Pancreas (tissue), 10 donors: ENCODE results near the gene MS4A7. TPM values are rescaled to one million over a fixed set of nuclear protein-coding genes. Genes with fewer than 3 reads are reported as not detected.
A peak's percentile ranks its signal among the peaks of the same experiment; 100 is the strongest.

ENCODE experiments used
- ATAC-seq, 4 donors: fragments of 200-7000 bp; cut with Tn5 transposase; one replicate each; pipeline versions ENCODE4 v1.8.0 to v1.9.1; 2020; ENCODE audit warnings: mild to moderate bottlenecking in 4 of 4, moderate library complexity in 4 of 4
- DNase-seq, 6 donors: peaks; one replicate each; pipeline ENCODE4 v3.0.0-alpha.2; 2020
- FAIRE-seq: peaks from 2 replicates; lab custom pipeline; 2012; peaks lifted over from hg19 to GRCh38; lab: Jason Lieb, UNC
- H3K27ac ChIP-seq, 4 donors: fragments of 200-600 bp; sonication (generic); 1 replicate in 3 of 4; 2 replicates in 1 of 4; pipeline versions ENCODE4 v1.5.0 to v1.8.0; 2020
- H3K27me3 ChIP-seq, 4 donors: fragments of 200-600 bp; one replicate each; pipeline ENCODE4 v1.8.0; 2021
- H3K36me3 ChIP-seq, 3 donors: fragments of 200-600 bp; sonication (generic) in 1 of 3; one replicate each; pipeline versions ENCODE4 v1.5.0 to v1.8.0; 2020 to 2021
- H3K4me1 ChIP-seq, 3 donors: fragments of 200-600 bp; one replicate each; pipeline ENCODE4 v1.8.0; 2021
- H3K4me3 ChIP-seq, 4 donors: fragments of 200-600 bp; sonication (generic) in 2 of 4; one replicate each; pipeline versions ENCODE4 v1.5.0 to v1.8.0; 2020 to 2021
- H3K9me3 ChIP-seq, 4 donors: fragments of 200-600 bp; one replicate each; pipeline ENCODE4 v1.8.0; 2021
- WGBS, 2 donors: extraction: QIAGEN DNeasy Blood & Tissue Kit; methylation state at CpG; one replicate each; pipeline ENCODE4 v1.1.7; 2013; 5-methylcytosine and 5-hydroxymethylcytosine counted together
- intact Hi-C, 3 donors: fragments of 100-400 bp; cut with DNase I; formaldehyde crosslinking; loops; one replicate each; pipeline versions ENCODE4 v1.11.1 to v1.14.2; 2022
- polyA plus RNA-seq, 2 donors: library from polyadenylated mRNA; stranded (reverse); fragments of 200-250 nt; gene quantifications; one replicate each; pipeline ENCODE4 v1.2.3, GENCODE V29; 2013
- total RNA-seq, 6 donors: library from RNA; stranded (reverse); fragmentation: NEBNext Ultra II Directional in 4 of 6; extraction: Animal tissue kit (Norgen Biotek cat#: 25700) in 4 of 6; gene quantifications; one replicate each; pipeline versions ENCODE4 v1.2.1 to v1.2.4, GENCODE V29; 2021 to 2023
- TF ChIP-seq, protein P1 (sequence below), 4 donors: fragments of 200-600 bp; sonication (generic) in 3 of 4; IDR thresholded peaks; one replicate each; pipeline versions ENCODE4 v1.5.0 to v1.8.0; 2021; ENCODE audit warnings: antibody characterized with exemption in 4 of 4
- donor health status: healthy with polysubstance abuse.
- donor health status: DM: no; HTN: no; CAD: no; lungs with moderate emphysema.
- donor health status: DM: no; HTN: no; CAD: no.
- donor health status: control.
- donor health status: control.
- donor health status: Bipolar disorder and iron deficiency.
- donor health status: DM: yes; HTN: yes; CAD: no.
- donor health status: DM: no; HTN: no; CAD: no.
- donor health status: DM: no; HTN: no; CAD: no.
- donor health status: DM: yes; HTN: yes; CAD: no.

The MS4A7 gene, protein sequence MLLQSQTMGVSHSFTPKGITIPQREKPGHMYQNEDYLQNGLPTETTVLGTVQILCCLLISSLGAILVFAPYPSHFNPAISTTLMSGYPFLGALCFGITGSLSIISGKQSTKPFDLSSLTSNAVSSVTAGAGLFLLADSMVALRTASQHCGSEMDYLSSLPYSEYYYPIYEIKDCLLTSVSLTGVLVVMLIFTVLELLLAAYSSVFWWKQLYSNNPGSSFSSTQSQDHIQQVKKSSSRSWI
- total RNA-seq (10 to 100 TPM in 3 of 6 donors, 1 to 10 TPM in 3; 1.4 to 26.2 (median 7.3) TPM), polyA plus RNA-seq (1 to 10 TPM; 1.9 to 2.2 TPM)

DNA sequence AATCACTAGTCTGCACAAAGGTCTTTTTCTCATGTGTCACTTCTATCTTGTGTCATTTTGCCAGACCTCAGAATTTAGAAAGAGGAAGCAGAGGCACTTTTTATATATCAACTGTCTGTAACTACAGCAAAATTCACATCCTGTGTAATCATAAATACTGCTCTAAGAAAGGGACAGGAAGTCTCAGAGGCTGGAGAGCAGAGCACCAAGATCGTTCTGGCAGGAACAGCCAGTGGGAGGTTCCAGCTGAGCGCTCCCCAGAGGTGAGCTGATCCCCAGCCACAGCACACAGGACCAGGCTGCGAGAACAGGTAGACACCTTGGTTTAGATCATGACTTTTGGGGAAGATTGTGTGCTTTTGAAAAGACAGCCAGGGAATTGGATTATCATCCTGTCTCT lies at the start of gene MS4A7:
Gene MS4A7 (plus strand): TSS at position 179 of the 400 bp plus-strand sequence. CDS start 4,610 bp downstream, outside the sequence.
- WGBS, 2 donors, result 63 to 67% methylated on average over 3 of the region's 3 CpGs
- Histone ChIP-seq H3K27me3 (no peaks in the 10 kb centered on the region), H3K4me3 (no peak within 1 kb of the TSS), H3K4me1 (no peaks in the 10 kb centered on the region), H3K9me3 (no peaks in the 10 kb centered on the region), H3K27ac (peak within 1 kb of the TSS in 2 of 4 donors; percentile 22 to 64), H3K36me3 (no peaks in the 10 kb centered on the region)
- FAIRE-seq (no peak), ATAC-seq (peak in 3 of 4 donors; percentile 24 to 80 (median 79)), DNase-seq (peak in 1 of 6 donors; percentile 41)
- TF ChIP-seq, protein P1, sequence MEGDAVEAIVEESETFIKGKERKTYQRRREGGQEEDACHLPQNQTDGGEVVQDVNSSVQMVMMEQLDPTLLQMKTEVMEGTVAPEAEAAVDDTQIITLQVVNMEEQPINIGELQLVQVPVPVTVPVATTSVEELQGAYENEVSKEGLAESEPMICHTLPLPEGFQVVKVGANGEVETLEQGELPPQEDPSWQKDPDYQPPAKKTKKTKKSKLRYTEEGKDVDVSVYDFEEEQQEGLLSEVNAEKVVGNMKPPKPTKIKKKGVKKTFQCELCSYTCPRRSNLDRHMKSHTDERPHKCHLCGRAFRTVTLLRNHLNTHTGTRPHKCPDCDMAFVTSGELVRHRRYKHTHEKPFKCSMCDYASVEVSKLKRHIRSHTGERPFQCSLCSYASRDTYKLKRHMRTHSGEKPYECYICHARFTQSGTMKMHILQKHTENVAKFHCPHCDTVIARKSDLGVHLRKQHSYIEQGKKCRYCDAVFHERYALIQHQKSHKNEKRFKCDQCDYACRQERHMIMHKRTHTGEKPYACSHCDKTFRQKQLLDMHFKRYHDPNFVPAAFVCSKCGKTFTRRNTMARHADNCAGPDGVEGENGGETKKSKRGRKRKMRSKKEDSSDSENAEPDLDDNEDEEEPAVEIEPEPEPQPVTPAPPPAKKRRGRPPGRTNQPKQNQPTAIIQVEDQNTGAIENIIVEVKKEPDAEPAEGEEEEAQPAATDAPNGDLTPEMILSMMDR (IDR thresholded peaks at IDR 0.05), result no peak
- intact Hi-C loops, result no loop called here

DNA sequence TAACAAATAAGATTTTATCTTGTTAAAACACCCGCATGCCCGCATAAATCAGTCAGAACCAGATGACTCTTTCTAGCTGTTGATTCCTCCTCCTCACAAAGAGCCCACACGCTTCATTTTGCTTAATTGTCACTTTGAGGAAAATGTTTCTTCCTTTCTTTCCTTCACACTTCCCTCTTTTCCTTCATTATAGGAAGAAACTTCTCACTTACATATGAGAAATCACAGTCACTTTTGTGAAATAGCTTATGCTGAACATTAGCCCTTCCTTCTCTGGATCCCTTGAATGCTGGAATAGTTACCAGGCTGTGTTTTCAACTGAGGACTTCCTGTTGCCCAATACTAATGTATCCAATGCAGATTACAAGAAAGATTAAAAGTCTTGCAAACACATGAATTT lies 45.5 kb upstream of the MS4A7 start:
- H3K9me3 ChIP-seq, result no peaks in the 10 kb centered on the region
- TF ChIP-seq, protein P1 (IDR thresholded peaks at IDR 0.05), result no peak
- no peaks in the 10 kb centered on the region for H3K4me1 ChIP-seq
- DNase-seq, result no peak
- H3K27ac ChIP-seq, result peak overlapping the region in 1 of 4 donors; percentile 23
- H3K4me3 ChIP-seq, result no peak overlapping the region
- no peaks in the 10 kb centered on the region for H3K36me3 ChIP-seq
- no peaks in the 10 kb centered on the region for H3K27me3 ChIP-seq
- WGBS, 2 donors, result 26 to 53% methylated on average over 3 of the region's 3 CpGs
- intact Hi-C loops, result no loop called here
- no peak for FAIRE-seq
- ATAC-seq, result peak in 2 of 4 donors; percentile 61 to 65

DNA sequence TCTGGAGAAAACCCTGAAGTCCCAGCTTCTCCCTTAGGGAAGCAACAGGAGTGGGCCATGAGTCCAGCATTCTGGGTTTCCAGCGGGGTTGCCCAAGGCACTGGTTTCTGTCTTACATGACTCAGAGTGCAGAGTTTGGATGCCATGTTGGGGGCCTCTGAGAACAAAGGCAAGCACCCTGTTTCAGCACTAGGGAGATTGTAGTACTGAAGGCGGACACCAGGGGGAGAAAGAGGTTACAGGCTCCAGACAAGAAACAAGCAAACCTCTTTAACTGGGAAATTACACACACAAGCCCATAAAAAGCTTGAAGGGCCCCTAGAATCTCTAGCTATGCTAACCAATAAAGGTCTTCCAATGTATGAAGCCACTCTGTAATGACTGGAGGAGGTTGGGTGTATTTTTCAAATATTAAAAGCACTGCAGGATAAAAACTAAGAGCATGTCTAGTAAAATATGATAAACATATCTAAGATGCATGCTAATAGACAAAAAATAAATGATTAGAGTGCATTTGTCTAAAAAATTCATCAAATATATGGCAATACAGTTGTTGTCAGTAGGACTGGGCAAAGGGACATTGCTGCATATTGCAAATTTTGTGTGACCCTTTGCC lies 44.2 kb upstream of the MS4A7 start:
- intact Hi-C loops, result no loop called here
- DNase-seq (peak in 5 of 6 donors; percentile 26 to 73 (median 42)), FAIRE-seq (no peak), ATAC-seq (peak in 3 of 4 donors; percentile 74 to 87 (median 84))
- Histone ChIP-seq H3K4me1 (no peaks in the 10 kb centered on the region), H3K9me3 (no peaks in the 10 kb centered on the region), H3K27me3 (no peaks in the 10 kb centered on the region), H3K4me3 (no peak overlapping the region), H3K36me3 (no peaks in the 10 kb centered on the region), H3K27ac (no peak overlapping the region)
- WGBS, 2 donors, result 9 to 21% methylated on average over 2 of the region's 2 CpGs
- TF ChIP-seq, protein P1 (IDR thresholded peaks at IDR 0.05), result peak; percentile 69 to 76 (median 75)

DNA sequence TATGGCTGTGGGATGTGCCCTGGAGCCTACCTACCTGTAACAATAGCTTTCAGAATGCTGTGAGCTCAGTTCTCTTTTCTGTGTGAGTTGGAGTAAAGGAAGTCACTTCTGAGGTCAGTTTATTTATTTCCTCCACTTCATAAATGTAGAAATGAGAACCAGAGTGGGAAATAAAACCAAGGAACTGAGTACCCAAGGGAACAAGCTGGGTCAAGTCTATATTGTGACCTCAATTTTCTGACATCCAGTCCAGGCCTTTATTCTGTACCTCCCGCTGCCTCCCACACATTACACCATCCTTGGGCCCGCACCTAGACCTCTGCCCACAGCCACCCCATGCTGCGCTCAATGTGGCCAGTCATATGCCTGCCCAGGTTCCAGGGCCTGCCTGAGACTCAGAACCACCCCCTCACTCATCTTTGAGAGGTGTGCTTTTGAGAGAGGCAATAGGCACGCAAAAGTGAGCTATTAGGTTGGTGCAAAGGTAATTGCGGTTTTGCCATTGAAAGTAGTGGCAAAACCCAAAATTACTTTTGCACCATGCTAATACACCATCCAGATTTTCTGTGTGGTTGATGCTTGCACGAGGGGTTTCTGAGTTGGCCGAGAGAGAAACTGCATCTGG lies 41.5 kb upstream of the MS4A7 start:
- Histone ChIP-seq H3K4me3 (no peak overlapping the region), H3K4me1 (no peaks in the 10 kb centered on the region), H3K27ac (no peak overlapping the region), H3K27me3 (no peaks in the 10 kb centered on the region), H3K36me3 (no peaks in the 10 kb centered on the region), H3K9me3 (no peaks in the 10 kb centered on the region)
- DNase-seq (no peak), FAIRE-seq (no peak), ATAC-seq (peak in 1 of 4 donors; percentile 62)
- intact Hi-C loops, result no loop called here
- TF ChIP-seq, protein P1 (IDR thresholded peaks at IDR 0.05), result no peak
- 88% methylated on average over 7 of the region's 7 CpGs for WGBS, 2 donors
